GM12874 (cell line): ENCODE results near the gene KIAA0408.

Experiments used
- TF ChIP-seq, protein P1 (sequence below): IDR thresholded peaks from 2 replicates; pipeline ENCODE4 v1.5.1; 2011; ENCODE audit warnings: low read depth, mild to moderate bottlenecking, control low read depth, low read length, moderate library complexity; ENCODE audit not compliant: insufficient read depth

The KIAA0408 gene

DNA sequence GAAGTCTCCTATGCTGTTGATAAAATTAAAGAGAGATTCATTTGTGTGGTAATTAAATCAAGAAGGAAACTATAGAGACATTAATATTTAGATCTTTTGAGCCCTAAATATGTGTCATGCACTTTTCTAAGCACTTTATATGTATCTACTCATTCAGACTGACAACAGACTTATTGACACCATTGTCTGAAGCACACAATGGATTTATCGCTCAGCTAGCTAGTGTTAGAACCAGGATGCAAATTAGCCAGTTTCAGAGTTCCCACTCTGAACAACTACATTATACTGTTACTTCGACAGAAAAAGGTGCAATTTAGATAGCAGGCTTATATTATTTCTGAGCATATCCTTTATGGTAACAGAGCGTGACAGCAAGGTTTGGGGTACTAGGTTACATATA, 27.7 kb upstream of the KIAA0408 start:
- TF ChIP-seq, protein P1, sequence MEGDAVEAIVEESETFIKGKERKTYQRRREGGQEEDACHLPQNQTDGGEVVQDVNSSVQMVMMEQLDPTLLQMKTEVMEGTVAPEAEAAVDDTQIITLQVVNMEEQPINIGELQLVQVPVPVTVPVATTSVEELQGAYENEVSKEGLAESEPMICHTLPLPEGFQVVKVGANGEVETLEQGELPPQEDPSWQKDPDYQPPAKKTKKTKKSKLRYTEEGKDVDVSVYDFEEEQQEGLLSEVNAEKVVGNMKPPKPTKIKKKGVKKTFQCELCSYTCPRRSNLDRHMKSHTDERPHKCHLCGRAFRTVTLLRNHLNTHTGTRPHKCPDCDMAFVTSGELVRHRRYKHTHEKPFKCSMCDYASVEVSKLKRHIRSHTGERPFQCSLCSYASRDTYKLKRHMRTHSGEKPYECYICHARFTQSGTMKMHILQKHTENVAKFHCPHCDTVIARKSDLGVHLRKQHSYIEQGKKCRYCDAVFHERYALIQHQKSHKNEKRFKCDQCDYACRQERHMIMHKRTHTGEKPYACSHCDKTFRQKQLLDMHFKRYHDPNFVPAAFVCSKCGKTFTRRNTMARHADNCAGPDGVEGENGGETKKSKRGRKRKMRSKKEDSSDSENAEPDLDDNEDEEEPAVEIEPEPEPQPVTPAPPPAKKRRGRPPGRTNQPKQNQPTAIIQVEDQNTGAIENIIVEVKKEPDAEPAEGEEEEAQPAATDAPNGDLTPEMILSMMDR, result no peak

DNA sequence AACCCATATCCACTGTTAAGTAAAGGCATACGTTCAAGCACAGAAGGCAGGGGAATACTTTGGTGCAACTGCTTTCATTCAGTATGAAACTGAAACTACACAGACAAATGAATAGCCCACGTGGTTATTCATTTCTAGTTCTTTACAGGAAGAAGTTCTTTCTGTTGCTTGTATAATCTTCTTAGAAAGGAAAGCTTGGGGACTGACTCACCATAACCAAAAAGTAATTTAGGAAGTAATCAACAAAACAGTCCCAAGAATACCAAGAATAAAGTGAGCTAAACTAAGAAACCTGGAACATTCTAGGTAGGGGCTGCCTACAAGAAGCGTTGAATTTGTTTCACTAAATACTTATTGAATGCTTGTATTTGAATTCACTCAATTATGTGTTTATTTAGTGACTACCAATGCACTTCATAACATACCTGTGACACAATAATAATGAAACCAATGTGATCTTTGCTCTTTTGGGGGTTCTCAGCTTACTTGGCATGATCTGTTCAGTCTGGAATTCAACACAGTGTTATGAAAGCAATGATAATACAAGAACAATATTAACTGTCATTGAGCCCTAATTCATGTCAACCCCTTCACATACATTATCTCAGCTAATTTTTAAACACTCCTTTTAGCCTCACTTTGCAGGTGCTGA, 25.1 kb upstream of the KIAA0408 start:
- TF ChIP-seq, protein P1, result no peak

DNA sequence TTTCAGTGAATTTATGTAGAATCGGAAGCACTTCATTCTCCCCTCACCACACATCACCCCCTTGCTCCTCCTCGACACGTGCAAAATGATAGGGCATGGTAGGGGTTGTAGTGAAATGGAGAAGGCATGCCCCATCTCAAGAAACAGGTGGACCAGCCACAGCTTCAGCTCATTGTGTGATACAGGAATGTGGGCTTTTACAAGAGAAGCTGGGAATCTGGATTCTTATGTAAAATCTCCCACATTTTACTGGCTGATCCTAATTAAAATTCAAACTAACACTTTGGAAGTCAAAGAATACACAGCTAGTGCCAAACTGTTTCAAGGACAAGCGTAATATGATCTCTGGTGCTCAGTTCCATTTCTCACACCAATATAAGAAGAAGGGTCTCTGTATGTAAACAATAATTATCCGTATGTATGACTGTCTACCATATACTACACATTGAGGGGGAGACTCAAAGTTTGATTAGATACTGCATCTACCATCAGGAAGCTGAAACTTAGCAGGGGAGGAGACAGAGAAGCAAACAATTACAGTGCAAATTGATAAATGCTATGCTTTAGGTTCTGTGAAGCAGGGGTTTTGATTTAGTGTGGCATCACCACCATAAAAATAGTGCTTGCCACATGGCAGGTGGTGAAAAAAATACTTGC, 24.3 kb upstream of the KIAA0408 start:
- TF ChIP-seq, protein P1, result no peak

DNA sequence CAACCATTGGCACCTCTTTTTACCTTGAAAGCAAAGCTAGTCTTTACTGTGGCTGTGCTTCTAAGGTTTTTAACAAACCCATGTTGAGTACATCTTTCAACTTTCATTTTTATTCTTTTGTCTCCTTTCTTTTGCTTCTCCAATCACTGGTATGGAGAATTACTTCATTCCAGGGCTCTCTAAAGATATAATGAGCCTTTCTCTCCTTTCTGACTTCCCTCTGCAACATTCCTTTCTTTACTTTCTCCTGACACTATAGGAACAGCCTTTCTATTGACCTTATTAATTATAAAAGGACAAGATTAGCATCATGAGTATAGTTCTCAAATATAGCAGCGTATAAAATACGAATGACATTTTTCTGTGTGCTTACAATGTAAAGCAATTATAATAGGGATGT, 23.1 kb upstream of the KIAA0408 start:
- TF ChIP-seq, protein P1, result no peak

DNA sequence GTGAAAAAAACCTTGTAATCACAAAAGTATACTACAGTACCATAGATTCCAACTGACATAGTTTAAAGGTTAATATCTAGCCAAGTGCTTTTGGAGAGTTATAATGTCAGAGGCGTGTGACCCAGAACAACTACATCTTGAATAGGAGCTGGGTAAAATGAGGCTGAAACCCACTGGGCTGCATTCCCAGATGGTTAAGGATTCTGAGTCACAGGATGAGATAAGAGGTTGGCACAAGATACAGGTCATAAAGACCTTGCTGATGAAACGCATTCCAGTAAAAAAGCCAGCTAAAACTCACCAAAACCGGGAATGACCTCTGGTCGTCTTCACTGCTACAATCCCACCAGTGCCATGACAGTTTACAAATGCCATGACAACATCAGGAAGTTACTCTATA, 22.4 kb upstream of the KIAA0408 start:
- TF ChIP-seq, protein P1, result no peak

DNA sequence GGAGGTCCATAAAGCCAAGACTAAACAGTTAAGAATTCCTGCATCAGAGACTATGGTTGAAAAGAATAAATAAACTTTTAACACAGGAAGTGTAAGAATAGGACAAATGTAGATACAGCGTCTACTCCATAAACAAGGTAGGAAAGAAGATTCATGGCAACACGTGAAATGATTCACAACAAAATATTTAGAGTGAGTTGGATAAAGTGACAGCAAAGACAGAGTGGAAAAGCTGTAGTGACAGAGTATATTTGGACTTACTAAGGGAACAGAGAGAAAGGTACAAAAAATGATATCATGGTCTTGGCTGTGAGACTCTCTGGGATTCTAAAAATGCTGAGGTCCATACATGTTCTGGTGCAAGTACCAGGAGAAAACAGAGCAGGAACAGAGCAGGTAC, 21.9 kb upstream of the KIAA0408 start:
- TF ChIP-seq, protein P1, result no peak

DNA sequence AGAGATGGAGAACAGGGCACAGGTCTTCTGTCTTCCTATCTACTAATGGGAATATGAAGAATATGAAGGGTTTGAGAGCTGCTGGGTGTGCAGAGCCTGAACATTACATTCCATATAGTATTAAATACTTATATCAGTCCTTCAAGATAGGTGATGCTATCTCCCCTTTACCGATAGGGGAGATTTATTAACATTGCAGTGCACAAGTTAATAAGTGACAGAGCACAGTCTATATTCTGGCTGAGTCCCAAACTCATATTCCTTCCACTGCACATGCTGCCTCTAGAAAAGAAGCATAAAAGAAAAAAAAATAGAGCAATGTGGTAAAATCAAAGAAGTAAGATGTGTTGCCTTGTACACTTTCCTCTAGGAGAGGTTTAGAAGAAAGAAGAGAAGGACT, 18.5 kb upstream of the KIAA0408 start:
- TF ChIP-seq, protein P1, result no peak

DNA sequence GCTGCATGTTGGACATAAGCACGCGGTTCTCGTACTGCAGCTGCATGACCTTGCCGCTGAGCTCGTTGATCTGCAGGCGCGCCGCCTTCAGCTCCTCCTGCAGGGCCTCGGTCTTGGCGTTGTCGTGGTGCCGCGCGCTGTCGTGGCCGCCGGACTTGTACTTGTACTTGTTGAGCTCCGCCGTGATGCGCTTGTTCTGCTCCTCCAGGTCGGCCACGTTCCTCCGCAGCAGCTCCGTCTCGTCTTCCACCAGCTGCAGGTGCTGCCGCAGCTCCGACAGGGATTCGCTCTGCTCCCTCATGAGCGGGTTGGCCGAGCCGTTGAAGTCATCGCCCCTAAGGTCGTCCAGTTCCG, 16.6 kb upstream of the KIAA0408 start:
- TF ChIP-seq, protein P1, result no peak
